Stimulated activated CD8-positive, alpha-beta memory T cell treated with anti-CD3 and anti-CD28 coated beads, Interleukin-12 subunit alpha, Interleukin-12 subunit beta, amount 100 ng/mL, for 24 hours (primary cell): ENCODE results near the gene JAKMIP3.

Experiments used
- DNase-seq: peaks from one replicate; pipeline ENCODE4 v3.0.0-alpha.2; 2020; ENCODE audit errors: extremely low read depth

JAKMIP3 gene

GRCh38 chr10:132097609-132098377 lies 32.0 kb downstream of the JAKMIP3 start:
- DNase-seq, result no peak

- DNase-seq, result no peak
These were observed 33.0 kb downstream of the JAKMIP3 start for GRCh38 chr10:132098539-132099388.

- DNase-seq, result no peak
These were observed 33.8 kb downstream of the JAKMIP3 start for GRCh38 chr10:132099389-132100090.

GRCh38 chr10:132100091-132100481 lies 34.3 kb downstream of the JAKMIP3 start:
- no peak for DNase-seq

- no peak for DNase-seq
These were observed 35.0 kb downstream of the JAKMIP3 start for GRCh38 chr10:132100556-132101349.

- DNase-seq, result no peak
These were observed 35.8 kb downstream of the JAKMIP3 start for GRCh38 chr10:132101529-132101928.

GRCh38 chr10:132102071-132102716 lies 36.4 kb downstream of the JAKMIP3 start:
- no peak for DNase-seq

GRCh38 chr10:132102717-132103110 lies 37.0 kb downstream of the JAKMIP3 start:
- no peak for DNase-seq

- DNase-seq, result no peak
These were observed 37.6 kb downstream of the JAKMIP3 start for GRCh38 chr10:132103116-132103910.

GRCh38 chr10:132104062-132104461 lies 38.3 kb downstream of the JAKMIP3 start:
- DNase-seq, result no peak

- DNase-seq, result no peak
These were observed 38.9 kb downstream of the JAKMIP3 start for GRCh38 chr10:132104471-132105301.

- no peak for DNase-seq
These were observed 39.7 kb downstream of the JAKMIP3 start for GRCh38 chr10:132105302-132105995.

- no peak for DNase-seq
These were observed 40.7 kb downstream of the JAKMIP3 start for GRCh38 chr10:132106431-132106830.

- DNase-seq, result no peak
These were observed 41.6 kb downstream of the JAKMIP3 start for GRCh38 chr10:132107186-132107948.

GRCh38 chr10:132107949-132108877 lies 42.5 kb downstream of the JAKMIP3 start:
- no peak for DNase-seq

GRCh38 chr10:132109341-132110110 lies 43.8 kb downstream of the JAKMIP3 start:
- no peak for DNase-seq
